ENCODE results near the gene ATP13A4.
"Not testable (repeated sequence)": the region's sequence is repeated elsewhere in the genome, so short reads cannot be mapped to it uniquely, and the experiment has no call there.

The ATP13A4 gene

DNA sequence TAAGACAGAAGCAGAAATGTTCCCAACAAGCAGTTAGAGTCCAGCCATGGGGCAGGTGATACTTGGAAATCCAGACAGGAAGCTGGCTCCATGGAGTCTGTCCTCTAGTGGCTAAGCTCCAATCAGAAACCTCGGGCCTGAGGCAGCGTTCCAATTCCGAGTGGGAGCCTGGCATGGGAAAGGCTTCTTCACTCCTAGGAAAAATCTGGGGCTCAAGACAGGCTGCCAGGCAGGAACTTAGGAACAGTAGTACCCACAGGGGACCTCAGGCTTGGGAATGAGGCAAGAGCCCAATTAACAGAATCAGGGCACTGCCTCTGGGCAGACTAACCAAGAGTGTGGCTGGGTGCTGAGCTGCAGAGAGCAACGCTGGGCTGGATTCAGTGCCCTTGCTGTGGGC is 6.2 kb upstream of the ATP13A4 start:
- DNase-seq (ENCODE audit: low read depth), result no peak

DNA sequence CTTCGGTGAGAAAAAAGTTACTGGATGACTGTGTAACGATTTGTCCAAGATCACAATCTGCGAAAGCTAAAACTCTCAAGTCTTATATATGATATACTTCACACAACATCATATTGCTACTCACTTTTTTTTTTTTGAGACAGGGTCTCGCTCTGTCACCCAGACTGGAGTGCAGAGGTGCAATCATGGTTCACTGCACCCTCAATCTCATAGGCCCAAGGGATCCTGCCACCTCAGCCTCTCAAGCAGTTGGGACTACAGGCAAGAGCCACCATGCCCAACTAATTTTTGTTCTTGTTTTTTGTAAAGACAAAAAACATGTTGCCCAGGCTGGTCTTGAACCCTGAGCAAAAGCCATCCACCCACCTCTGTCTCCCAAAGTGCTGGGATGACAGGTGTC is 5.4 kb upstream of the ATP13A4 start:
- no peak for DNase-seq (ENCODE audit: low read depth)

GRCh38 chr3:193559100-193559499 is 4.4 kb upstream of the ATP13A4 start:
- DNase-seq (ENCODE audit: low read depth), result no peak

- no peak for DNase-seq (ENCODE audit: low read depth)
Observed at GRCh38 chr3:193556841-193557240, 2.1 kb upstream of the ATP13A4 start.

DNA sequence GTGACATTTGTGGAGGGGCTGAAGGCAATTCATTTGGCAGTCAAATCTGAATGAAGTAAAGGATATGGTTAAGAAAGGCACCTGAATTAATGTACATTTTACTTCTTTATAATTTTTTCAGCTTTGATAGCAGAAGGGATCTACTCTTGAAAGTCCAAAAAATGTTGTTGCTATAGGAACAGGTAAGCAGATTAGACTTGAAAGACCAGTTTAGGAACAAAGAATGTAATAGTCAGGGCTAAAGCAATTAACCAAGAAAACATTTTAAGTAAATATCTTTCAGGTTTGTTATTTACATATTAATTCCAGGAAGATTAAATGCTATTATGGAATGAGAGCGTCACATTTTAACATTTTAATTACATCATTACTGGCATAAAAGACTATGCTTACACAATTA is 1.1 kb downstream of the ATP13A4 start:
- no peak for DNase-seq (ENCODE audit: low read depth)

GRCh38 chr3:193552923-193553322 is 1.8 kb downstream of the ATP13A4 start:
- DNase-seq (ENCODE audit: low read depth), result no peak

DNA sequence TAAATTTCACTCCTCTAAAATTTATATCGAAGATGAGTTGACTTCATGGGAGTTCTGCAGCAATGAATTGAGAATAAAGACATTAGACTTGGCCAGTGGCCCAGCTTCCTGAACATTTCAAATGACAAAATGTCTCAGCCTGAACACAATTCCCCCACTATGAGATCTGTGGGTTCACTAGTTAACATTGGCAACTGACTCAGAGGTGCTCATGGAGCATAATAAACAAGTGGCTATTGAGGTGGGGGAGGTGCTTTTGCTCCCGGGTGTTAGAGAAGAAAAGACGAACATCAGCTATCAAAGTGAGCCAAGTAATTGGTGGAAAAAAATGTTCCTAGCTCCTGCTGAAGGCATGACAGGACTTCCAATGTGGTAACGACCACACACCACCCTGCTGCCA is 6.3 kb downstream of the ATP13A4 start:
- DNase-seq (ENCODE audit: low read depth), result no peak

DNA sequence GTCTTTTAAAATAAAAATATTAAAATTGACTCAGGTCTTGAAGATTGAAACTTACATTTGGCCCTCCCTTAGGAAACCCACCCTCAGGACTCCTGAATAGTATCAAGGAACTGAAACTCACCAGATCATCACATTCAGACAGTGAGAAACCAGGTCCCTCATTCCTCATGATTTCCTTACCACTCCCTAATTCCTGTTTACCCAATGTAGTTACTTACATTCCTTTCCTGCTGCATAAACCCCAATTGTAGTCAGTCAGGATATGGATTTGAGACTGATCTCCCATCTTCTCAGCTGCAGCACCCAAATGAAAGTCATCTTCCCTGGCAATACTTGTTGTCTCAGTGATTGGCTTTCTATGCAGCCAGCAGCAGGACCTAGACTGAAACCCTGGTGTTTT is 8.6 kb downstream of the ATP13A4 start:
- no peak for DNase-seq (ENCODE audit: low read depth)

DNA sequence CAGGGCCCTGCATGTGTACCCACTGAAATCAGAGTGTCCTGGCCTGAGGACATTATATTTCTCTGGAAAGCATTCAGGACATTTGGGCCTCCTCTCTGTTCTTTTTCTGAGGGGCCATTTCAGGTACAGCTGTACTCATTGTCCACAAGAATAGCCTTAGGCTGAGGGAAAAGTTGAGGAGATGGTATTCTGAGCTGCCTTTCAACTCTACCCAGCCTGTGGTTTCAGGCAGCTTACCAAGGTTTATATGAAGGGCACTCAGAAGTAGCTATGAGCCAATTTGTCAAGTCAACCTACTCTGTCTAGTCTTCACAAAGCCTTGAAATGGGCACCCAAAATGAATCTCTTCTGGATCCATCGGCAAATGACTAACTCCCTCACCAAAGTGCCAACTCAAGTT is 9.4 kb downstream of the ATP13A4 start:
- no peak for DNase-seq (ENCODE audit: low read depth)

DNA sequence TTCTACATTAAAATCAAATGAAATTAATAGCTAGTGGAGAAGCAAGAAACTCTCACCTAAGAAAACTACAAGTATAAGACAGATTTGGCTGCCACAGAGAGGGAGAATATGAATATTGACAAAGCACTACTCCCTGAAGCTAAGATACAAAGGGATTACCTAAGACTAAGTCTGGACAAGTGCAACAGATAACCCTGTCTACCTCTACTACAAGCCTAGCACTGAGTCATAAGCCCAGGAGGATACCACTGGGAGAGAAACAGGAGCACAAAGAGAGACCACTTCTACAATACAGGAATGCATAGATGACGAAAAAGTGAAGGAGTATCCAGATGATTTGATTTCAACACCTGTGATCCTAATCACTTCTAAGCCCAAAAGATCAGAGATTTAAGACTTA is 10.4 kb downstream of the ATP13A4 start:
- DNase-seq (ENCODE audit: low read depth), result no peak

- DNase-seq (ENCODE audit: low read depth), result no peak
Observed at GRCh38 chr3:193530231-193531165, 24.2 kb downstream of the ATP13A4 start.

DNA sequence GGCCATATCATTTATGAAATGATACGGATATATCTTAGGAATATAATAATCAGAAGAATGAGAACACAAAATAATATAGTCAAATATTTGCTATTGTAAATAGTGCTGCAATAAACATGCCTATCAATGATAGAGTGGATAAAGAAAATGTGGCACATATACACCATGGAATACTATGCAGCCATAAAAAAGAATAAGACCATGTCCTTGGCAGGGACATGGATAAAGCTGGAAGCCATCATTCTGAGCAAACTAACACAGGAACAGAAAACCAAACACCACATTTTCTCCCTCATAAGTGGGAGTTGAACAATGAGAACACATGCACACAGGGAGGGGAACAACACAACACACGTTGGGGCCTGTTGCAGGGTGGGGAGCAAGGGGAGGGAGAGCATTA is 28.6 kb downstream of the ATP13A4 start:
- not testable (repeated sequence) for DNase-seq (ENCODE audit: low read depth)

- DNase-seq (ENCODE audit: low read depth), result no peak
Observed at GRCh38 chr3:193522473-193522872, 32.2 kb downstream of the ATP13A4 start.

GRCh38 chr3:193520738-193521137 is 34.0 kb downstream of the ATP13A4 start:
- no peak for DNase-seq (ENCODE audit: low read depth)

DNA sequence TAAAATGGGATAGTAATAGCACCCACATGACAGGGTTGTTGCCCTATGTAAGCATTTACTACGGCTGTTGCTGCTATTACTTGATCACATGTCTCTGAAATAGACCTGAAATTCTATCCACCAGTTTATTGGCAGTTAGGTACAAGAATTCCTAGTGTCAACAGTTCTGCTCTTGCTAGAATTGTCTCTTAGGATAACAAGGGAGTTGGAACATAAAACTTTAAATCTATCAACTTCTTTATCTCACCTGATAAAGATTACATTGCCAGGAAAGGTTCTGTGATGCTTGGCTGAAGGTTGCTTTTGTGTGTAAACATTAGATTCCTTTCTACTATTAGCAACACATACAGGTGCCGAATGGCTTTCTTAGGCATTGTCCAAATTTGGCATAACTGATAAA is 38.7 kb downstream of the ATP13A4 start:
- no peak for DNase-seq (ENCODE audit: low read depth)

- DNase-seq (ENCODE audit: low read depth), result no peak
Observed at GRCh38 chr3:193510154-193510553, 44.5 kb downstream of the ATP13A4 start.

- no peak for DNase-seq (ENCODE audit: low read depth)
Observed at GRCh38 chr3:193509103-193509965, 45.4 kb downstream of the ATP13A4 start.

GRCh38 chr3:193508108-193508507 is 46.6 kb downstream of the ATP13A4 start:
- DNase-seq (ENCODE audit: low read depth), result no peak

DNA sequence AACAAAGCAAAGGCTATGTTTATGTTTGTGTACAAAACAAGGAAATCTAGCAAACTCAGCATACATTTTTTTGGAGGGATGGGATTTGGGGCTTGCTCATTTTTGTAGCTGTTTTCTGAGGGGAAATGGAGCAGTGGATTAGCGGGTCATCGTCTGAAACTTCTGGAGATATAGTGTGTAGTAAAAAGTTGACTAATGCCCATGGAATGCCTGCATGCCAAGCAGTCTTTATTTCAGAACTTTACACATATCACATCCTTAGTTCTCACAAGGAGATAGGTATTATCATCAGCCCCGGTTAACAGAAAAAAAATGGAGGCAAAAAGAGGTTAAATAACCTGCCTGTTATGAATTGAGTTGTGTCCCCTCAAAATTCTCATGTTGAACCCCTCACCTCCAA is 47.1 kb downstream of the ATP13A4 start:
- DNase-seq (ENCODE audit: low read depth), result no peak

DNA sequence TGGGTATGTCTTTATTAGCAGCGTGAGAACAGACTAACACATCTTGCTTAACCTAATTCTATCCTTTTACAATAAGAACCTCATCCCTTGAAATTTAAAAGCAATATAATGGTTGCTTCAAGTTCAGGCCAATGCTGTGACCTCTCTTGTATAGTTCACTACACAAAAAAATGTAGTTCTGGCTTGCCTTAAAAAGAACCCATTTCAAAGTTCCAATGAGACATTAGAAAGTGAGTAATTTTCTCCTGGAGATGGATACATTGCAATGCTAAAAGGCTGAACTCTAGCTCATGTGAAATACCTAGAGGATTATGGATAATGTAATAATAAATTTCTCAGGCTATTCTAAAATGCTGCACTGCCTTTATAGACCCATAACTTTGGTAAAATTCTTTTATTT is 47.8 kb downstream of the ATP13A4 start:
- no peak for DNase-seq (ENCODE audit: low read depth)

DNA sequence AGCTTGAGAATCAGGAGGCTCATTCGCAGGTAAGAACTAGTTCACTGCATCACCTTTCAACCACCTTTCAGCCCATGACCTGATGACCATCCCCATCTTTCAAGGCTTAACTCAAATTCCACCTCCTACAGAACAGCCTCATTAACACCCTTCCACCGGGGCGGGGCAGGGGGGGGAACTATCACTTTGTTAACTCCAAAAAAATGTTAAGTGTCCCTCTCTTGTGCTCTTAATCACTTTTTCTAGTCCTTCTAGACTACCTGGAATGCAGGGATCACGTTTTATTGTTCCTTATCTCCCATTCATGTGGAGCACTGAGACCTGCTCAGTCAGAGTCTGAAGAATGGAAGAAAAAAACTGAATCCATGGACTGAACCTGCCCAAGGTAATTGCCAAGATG is 51.8 kb downstream of the ATP13A4 start:
- no peak for DNase-seq (ENCODE audit: low read depth)

- no peak for DNase-seq (ENCODE audit: low read depth)
Observed at GRCh38 chr3:193499801-193500485, 54.8 kb downstream of the ATP13A4 start.

Measured in activated T-helper 1 cell treated with Interleukin-2 at 50 U/mL for 16 hours (primary cell).